ENCODE data around the gene CELSR1. TPM values are rescaled to one million over a fixed set of nuclear protein-coding genes. Genes with fewer than 3 reads are reported as not detected.

CELSR1 gene
- total RNA-seq, 1 experiment from 2014 or later = 22.6 TPM

DNA sequence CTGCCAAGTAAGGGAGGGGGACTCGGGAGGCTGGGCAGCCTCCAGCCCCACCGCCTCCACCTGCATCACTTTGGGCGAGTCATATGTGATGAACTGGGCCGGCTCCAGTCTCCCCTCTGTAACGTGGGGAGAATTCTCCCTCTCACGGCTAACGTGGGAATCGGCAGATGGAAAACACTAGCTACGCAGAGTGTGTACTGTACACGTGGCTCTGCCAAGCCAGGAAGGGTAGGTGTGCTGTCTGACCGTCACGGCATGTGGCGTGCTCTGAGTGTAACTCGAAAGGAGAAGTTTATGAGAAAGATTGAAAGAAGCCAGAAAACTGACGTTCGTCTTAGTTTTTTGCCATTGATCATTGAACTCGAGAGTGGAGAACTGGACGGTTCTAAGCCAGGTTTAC, 188.2 kb downstream of the CELSR1 start:
- no peaks in the 10 kb centered on the region for H3K27me3 ChIP-seq (ENCODE audit: insufficient read depth, low read length)
- H4K91ac ChIP-seq (ENCODE audit: insufficient read length, low read depth, low read length) = no peak overlapping the region
- no peak overlapping the region for H3T11ph ChIP-seq (ENCODE audit: low read length)
- H2BK15ac ChIP-seq (ENCODE audit: low read depth, low read length) = no peak overlapping the region
- H2BK120ac ChIP-seq (ENCODE audit: low read depth, low read length, poor library complexity, severe bottlenecking) = no peak overlapping the region
- no peak overlapping the region for H2BK20ac ChIP-seq (ENCODE audit: low read depth, low read length, poor library complexity, severe bottlenecking)
- H3K14ac ChIP-seq (ENCODE audit: insufficient read depth, low read length) = no peak overlapping the region
- peaks cover 5% of the 10 kb centered on the region for H4K20me1 ChIP-seq (ENCODE audit: control insufficient read depth, insufficient read depth, insufficient read length)
- no peak overlapping the region for H2BK5ac ChIP-seq (ENCODE audit: insufficient read length, low read length)
- no peaks in the 10 kb centered on the region for H3K4me1 ChIP-seq (ENCODE audit: insufficient read depth, low read length)
- Mint-ChIP-seq H3K36me3 (ENCODE audit: insufficient read depth in 1 of 3, low read depth in 3 of 3) (peaks cover 32 to 95% (median 86%) of the 10 kb centered on the region in 3 experiments; a peak in 6 of 7 replicates), H3K4me3 (no peak overlapping the region), H3K4me1 (no peaks in the 10 kb centered on the region), H3K27ac (no peak overlapping the region), H3K9me3 (no peaks in the 10 kb centered on the region), H3K27me3 (ENCODE audit: low read depth) (no peaks in the 10 kb centered on the region)
- H4K8ac ChIP-seq (replicated peaks; ENCODE audit: insufficient read length, low read depth, low read length) = no peak overlapping the region
- no peak overlapping the region for H3K4ac ChIP-seq (ENCODE audit: low read depth, low read length)
- no peak overlapping the region for H2AFZ ChIP-seq (ENCODE audit: low read length)
- no peak overlapping the region for H3K4me2 ChIP-seq (ENCODE audit: insufficient read depth, insufficient read length, low read length)
- H3K9me3 ChIP-seq (ENCODE audit: control insufficient read depth, low read depth, low read length) = no peaks in the 10 kb centered on the region
- no peak overlapping the region for H4K5ac ChIP-seq (ENCODE audit: insufficient read length, low read depth, low read length)
- no CpG with 5 or more reads among the region's 18 CpGs for WGBS (ENCODE audit: extremely low coverage, insufficient read length, low lambda C conversion rate)
- no peaks in the 10 kb centered on the region for H3K23me2 ChIP-seq (ENCODE audit: insufficient read length, low read depth, low read length, poor library complexity, severe bottlenecking)
- H3K27ac ChIP-seq (ENCODE audit: insufficient read length, low read depth, low read length) = no peak overlapping the region
- 0 out of 2 replicates have a peak, but pooled peaks cover 2% of the 10 kb centered on the region for H3K79me2 ChIP-seq (ENCODE audit: insufficient read depth, low read length)
- no peak for DNase-seq
- H3K79me1 ChIP-seq (ENCODE audit: insufficient read depth, low read depth, low read length, poor library complexity, severe bottlenecking) = no peaks in the 10 kb centered on the region
- H3K23ac ChIP-seq (ENCODE audit: insufficient read length, low read depth, low read length) = no peak overlapping the region
- no peak overlapping the region for H2BK12ac ChIP-seq (ENCODE audit: insufficient read length, low read depth, low read length)
- H3K9ac ChIP-seq (ENCODE audit: extremely low read depth, insufficient read length, low read length) = no peak overlapping the region
- TF ChIP-seq, protein P1, sequence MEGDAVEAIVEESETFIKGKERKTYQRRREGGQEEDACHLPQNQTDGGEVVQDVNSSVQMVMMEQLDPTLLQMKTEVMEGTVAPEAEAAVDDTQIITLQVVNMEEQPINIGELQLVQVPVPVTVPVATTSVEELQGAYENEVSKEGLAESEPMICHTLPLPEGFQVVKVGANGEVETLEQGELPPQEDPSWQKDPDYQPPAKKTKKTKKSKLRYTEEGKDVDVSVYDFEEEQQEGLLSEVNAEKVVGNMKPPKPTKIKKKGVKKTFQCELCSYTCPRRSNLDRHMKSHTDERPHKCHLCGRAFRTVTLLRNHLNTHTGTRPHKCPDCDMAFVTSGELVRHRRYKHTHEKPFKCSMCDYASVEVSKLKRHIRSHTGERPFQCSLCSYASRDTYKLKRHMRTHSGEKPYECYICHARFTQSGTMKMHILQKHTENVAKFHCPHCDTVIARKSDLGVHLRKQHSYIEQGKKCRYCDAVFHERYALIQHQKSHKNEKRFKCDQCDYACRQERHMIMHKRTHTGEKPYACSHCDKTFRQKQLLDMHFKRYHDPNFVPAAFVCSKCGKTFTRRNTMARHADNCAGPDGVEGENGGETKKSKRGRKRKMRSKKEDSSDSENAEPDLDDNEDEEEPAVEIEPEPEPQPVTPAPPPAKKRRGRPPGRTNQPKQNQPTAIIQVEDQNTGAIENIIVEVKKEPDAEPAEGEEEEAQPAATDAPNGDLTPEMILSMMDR (conservative IDR thresholded peaks at IDR 0.05) = no peak
- no peak overlapping the region for H2AK5ac ChIP-seq (ENCODE audit: insufficient read length, low read length)
- H3K56ac ChIP-seq (ENCODE audit: insufficient read length, low read depth, low read length) = no peak overlapping the region
- no peak overlapping the region for H3K18ac ChIP-seq (ENCODE audit: insufficient read length, low read depth, low read length)

Data from H9 (cell line).